ENCODE data around the gene TMEM117.

GRCh38 chr12:44174053-44174452 lies 338.2 kb downstream of the TMEM117 start:
- TF ChIP-seq CTCF (conservative IDR thresholded peaks at IDR 0.05 in 1 of 2, IDR thresholded peaks at IDR 0.05 in 1 of 2; ENCODE audit: extremely low read depth in 1 of 2, insufficient read depth in 1 of 2, low read depth in 1 of 2, low read length in 2 of 2) (no peak), EZH2 (IDR thresholded peaks at IDR 0.05; ENCODE audit: borderline replicate concordance, low read length) (no peak)

All from mammary epithelial cell (primary cell).